Large intestine (tissue), 3 donors: ENCODE measurements around the gene PDP2. TPM values are rescaled to one million over a fixed set of nuclear protein-coding genes. Genes with fewer than 3 reads are reported as not detected.
A peak's percentile ranks its signal among the peaks of the same experiment; 100 is the strongest.
"Not testable (repeated sequence)": the region's sequence is repeated elsewhere in the genome, so short reads cannot be mapped to it uniquely, and the experiment has no call there.

Experiments
- DNase-seq, 2 donors: peaks; one replicate each; pipeline versions ENCODE4 v3.0.0 to v3.0.0-alpha.2; 2013
- H3K27ac ChIP-seq: one replicate; pipeline ENCODE4 v1.5.1; 2013; ENCODE audit warnings: low read length
- H3K27me3 ChIP-seq: 2 replicates; pipeline ENCODE4 v1.6.1; 2013; ENCODE audit warnings: low read length; ENCODE audit not compliant: control insufficient read depth, insufficient read depth
- H3K36me3 ChIP-seq: 2 replicates; pipeline ENCODE4 v1.6.1; 2013; ENCODE audit warnings: low read length; ENCODE audit not compliant: control insufficient read depth, insufficient read depth
- H3K4me1 ChIP-seq: one replicate; pipeline ENCODE4 v1.6.1; 2013; ENCODE audit warnings: low read length; ENCODE audit not compliant: control insufficient read depth, insufficient read depth
- H3K4me3 ChIP-seq: one replicate; pipeline ENCODE4 v1.5.1; 2013; ENCODE audit warnings: low read length
- H3K9me3 ChIP-seq: one replicate; pipeline ENCODE4 v1.6.1; 2013; ENCODE audit warnings: mild to moderate bottlenecking, low read depth, low read length, moderate library complexity; ENCODE audit not compliant: control insufficient read depth
- WGBS: methylation state at CpG from one replicate; pipeline ENCODE4 v1.1.5; 2013; ENCODE audit warnings: low lambda C conversion rate; ENCODE audit not compliant: insufficient coverage; 5-methylcytosine and 5-hydroxymethylcytosine counted together
- polyA plus RNA-seq: library from polyadenylated mRNA; unstranded; fragments of 120-200 nt; gene quantifications from one replicate; pipeline ENCODE4 v1.2.1, GENCODE V29; 2013

The PDP2 gene
- polyA plus RNA-seq, 1 donor: 9.6 TPM

DNA sequence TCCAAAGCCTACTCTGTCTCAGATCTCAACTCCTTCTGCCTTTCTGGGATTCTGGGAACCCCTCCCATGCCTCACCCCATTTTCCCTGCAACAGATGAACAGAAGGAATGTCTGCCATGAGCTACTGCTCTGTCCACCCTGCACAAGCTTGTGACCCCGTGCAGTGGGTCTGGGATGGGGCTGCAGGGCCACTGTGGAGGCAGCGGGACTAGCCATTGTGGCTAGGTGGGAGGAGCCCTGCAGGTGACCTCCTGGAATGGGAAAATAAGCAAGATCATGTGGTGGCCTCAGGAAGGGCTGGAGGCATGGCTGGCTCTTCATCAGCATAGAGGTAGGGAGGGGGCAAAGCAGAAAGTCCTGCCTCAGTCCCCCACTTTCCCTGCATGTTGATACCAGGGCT, 13.7 kb downstream of the PDP2 start:
- H3K36me3 ChIP-seq: no peaks in the 10 kb centered on the region
- no peaks in the 10 kb centered on the region for H3K9me3 ChIP-seq
- no peak overlapping the region for H3K4me3 ChIP-seq
- no peaks in the 10 kb centered on the region for H3K27me3 ChIP-seq
- DNase-seq: no peak
- peaks cover 22% of the 10 kb centered on the region for H3K4me1 ChIP-seq
- no peak overlapping the region for H3K27ac ChIP-seq
- no CpG with 5 or more reads among the region's 2 CpGs for WGBS

DNA sequence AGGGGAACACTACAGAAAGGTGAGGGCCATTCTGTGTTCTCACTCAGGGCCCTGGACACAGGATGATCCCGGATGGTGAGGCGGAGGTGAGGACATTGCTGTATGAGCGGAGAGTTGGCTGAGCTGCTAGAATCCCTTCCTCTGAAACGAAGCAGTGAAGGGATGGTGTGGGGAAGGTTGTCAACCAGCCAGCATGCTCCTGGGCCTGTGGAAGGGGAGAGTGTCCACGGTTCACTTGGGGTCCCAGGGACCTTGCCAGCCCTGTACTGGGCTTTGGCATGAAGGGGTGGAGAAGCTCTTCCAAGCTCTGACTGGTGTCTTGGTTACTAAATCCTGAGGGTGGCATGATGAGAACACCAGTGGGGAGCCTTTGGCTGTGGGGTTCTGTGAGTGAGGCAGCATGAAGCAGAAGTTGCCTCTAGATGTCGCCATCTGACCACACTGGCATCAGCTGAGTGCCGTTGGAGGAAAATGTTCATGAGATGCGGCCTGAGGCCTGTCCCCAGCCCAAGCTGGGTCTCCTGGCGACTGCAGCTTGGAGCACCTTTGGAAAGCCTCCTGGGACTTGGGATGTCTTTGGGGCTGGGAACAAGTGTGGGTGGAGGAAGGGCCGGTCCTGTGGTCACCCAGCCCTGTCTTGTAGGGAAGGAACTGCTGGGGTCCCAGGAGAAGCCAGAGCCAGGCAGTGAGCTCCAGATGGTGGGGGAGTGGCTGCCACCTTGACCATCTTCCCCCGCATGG, 14.8 kb downstream of the PDP2 start:
- Histone ChIP-seq H3K27me3 (no peaks in the 10 kb centered on the region), H3K27ac (no peak overlapping the region), H3K4me1 (peaks cover 33% of the 10 kb centered on the region), H3K36me3 (no peaks in the 10 kb centered on the region), H3K9me3 (no peaks in the 10 kb centered on the region), H3K4me3 (no peak overlapping the region)
- no CpG with 5 or more reads among the region's 11 CpGs for WGBS
- DNase-seq: peak; percentile 73 to 75

DNA sequence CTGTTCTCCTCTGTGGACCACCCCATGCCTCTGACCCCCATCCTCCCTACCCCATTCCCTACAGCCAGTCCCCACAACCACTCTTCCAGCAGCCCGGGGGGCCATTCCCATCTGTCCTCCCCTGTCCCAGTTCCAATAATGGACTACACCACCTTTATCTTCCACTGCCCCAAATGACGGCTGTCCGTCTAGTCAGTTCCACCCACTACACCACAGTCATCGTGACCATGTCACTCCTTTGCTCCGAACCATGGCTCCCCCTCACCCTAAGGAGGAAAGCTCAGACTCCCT, 15.3 kb downstream of the PDP2 start:
- Histone ChIP-seq H3K9me3 (no peaks in the 10 kb centered on the region), H3K36me3 (no peaks in the 10 kb centered on the region), H3K27me3 (no peaks in the 10 kb centered on the region), H3K27ac (peak overlapping the region; percentile 7), H3K4me1 (peaks cover 38% of the 10 kb centered on the region), H3K4me3 (no peak overlapping the region)
- no peak for DNase-seq
- no CpG with 5 or more reads among the region's 5 CpGs for WGBS

DNA sequence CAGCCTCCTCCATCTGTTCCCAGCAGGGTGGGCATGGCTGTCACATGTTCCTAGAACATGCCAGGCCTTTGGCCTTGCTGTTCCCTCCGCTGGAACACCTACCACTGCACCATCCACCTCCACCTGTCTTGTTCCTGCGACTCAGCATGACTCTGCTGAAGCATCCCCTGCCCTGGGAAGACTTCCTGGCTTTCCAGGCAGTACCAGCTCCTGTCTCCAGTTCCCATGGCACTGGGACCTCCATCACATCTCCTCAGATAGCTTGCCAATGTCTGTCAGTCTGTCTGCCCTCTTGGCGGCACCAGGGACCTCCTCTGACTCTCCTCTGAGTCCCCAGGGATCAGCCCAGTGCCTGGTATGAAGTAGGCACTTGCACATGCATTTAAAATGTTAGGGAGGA, 15.7 kb downstream of the PDP2 start:
- Histone ChIP-seq H3K4me1 (peaks cover 41% of the 10 kb centered on the region), H3K4me3 (no peak overlapping the region), H3K27me3 (no peaks in the 10 kb centered on the region), H3K9me3 (no peaks in the 10 kb centered on the region), H3K36me3 (no peaks in the 10 kb centered on the region), H3K27ac (peak overlapping the region; percentile 7)
- no CpG with 5 or more reads among the region's 3 CpGs for WGBS
- DNase-seq: no peak

DNA sequence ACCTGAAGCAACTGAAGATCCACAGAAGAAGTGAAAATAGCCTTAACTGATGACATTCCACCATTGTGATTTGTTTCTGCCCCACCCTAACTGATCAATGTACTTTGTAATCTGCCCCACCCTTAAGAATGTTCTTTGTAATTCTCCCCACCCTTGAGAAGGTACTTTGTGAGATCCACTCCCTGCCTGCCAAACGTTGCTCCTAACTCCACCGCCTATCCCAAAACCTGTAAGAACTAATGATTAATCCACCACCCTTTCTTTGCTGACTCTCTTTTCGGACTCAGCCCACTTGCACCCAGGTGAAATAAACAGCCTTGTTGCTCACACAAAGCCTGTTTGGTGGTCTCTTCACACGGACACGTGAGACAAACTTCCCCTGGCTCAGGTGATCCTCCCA, 16.4 kb downstream of the PDP2 start:
- H3K27me3 ChIP-seq, H3K4me3 ChIP-seq, H3K9me3 ChIP-seq, H3K36me3 ChIP-seq: not testable (repeated sequence)
- DNase-seq: peak in 1 of 2 donors; percentile 53
- Histone ChIP-seq H3K27ac (peak overlapping the region; percentile 52), H3K4me1 (peaks cover 48% of the 10 kb centered on the region)
- no CpG with 5 or more reads among the region's 5 CpGs for WGBS

DNA sequence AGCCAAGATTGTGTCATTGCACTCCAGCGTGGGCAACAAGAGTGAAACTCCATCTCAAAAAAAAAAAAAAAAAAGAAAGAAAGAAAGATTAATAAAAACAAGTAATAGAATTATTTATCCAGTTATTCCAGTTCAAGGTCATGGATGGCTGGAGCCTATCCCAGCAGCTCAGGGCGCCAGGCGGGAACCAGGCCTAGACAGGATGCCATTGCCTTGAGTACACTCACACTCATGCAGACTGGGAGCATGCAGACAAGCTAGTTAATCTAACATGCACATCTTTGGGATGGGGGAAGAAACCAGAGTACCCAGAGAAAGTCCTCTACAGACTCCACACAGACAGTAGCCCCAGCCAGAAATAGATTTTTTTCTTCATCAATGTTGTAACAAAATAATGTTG, 17.9 kb downstream of the PDP2 start:
- H3K4me3 ChIP-seq: no peak overlapping the region
- DNase-seq: no peak
- no peaks in the 10 kb centered on the region for H3K9me3 ChIP-seq
- H3K27me3 ChIP-seq: no peaks in the 10 kb centered on the region
- H3K36me3 ChIP-seq: no peaks in the 10 kb centered on the region
- H3K4me1 ChIP-seq: peaks cover 49% of the 10 kb centered on the region
- no peak overlapping the region for H3K27ac ChIP-seq
- WGBS: 90% methylated on average over 2 of the region's 3 CpGs

DNA sequence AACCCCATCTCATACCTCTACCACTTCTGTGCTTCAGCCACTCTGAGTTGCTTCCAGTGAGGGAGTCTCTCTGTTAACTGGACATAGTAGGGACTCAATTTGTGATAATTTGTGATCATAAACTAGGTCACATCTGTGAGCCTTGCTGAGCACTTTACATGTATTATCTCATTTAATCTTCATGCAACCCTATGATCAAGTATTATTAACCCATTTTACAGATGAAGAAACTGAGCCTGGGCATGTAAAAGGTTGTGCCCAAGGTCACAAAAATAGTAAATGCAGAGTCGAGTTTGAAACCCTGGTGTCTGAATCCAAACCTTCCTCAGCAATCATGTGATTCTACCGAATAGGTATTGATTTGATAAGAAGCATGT, 18.6 kb downstream of the PDP2 start:
- peak overlapping the region; percentile 75 for H3K27ac ChIP-seq
- H3K36me3 ChIP-seq: no peaks in the 10 kb centered on the region
- no CpG with 5 or more reads among the region's 2 CpGs for WGBS
- H3K4me1 ChIP-seq: peaks cover 56% of the 10 kb centered on the region
- no peaks in the 10 kb centered on the region for H3K9me3 ChIP-seq
- no peak for DNase-seq
- H3K27me3 ChIP-seq: no peaks in the 10 kb centered on the region
- no peak overlapping the region for H3K4me3 ChIP-seq

DNA sequence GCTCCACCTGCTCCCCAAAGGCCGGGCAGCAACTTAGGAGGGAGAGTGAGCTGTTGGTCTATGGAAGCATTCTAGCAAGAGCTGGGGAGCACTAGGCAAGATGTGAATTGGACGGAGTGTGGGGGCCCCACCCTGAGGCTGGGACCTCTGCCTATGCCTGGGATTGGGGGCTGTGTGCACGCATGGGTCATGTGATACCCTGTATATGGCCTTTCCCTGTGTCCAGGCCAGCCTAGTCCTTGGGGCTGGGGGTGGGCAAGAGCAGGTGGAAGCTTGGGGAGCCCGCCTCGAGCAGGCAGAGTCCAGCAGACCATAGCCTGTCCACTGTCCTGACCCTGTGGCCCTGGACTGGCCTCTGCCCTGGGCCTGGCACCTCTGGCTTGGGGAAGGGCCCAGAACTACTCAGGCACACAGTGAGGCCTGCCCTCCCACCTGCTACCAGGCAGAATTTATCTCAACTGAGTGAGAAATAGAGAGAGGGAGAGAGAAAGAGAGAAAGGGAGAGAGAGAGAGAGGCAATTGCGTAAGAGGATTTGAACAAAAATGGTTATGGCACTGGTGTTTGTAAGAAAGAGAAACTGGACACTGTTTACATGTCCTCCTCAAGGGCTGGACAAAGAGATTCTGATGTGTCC, 19.1 kb downstream of the PDP2 start:
- H3K4me3 ChIP-seq: no peak overlapping the region
- no peaks in the 10 kb centered on the region for H3K27me3 ChIP-seq
- peaks cover 61% of the 10 kb centered on the region for H3K4me1 ChIP-seq
- H3K9me3 ChIP-seq: no peaks in the 10 kb centered on the region
- peak in 1 of 2 donors; percentile 46 for DNase-seq
- no CpG with 5 or more reads among the region's 6 CpGs for WGBS
- peak overlapping the region; percentile 75 for H3K27ac ChIP-seq
- no peaks in the 10 kb centered on the region for H3K36me3 ChIP-seq

DNA sequence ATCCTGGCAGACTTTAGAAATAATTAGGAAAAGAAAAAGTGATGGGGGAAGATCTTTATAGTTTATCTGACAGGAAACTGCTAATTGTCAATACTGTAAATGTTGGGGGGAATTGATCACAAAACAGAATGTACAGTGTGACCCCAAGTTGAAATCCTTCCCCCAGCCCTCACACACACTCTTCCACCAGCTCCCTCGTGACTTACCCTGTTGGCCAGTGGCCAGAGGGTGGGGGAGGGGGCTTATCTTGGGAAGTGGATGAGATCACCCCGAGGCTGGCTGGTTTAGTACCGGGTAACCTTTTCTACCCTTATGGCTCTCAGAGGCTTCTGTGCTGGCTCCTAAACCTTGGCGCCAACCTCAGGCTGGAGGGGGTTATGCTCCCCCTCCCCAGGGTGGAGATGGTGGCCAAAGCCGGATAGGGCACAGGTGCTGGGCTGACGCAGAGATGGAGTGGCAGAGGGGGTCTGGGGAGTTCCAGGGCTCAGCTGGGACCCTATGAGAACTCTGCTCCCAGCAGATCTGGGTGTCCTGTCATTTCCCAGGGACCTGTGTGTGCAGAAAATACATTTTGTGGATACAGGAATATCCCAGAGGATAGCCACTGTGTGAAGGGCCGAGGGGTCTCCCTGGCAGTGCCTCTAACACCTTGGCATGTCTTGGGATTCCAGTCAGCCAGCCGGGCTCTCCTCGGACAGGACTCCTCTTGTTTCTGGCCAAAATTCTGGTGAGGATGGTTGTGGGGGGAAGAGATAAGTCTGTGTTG, 19.8 kb downstream of the PDP2 start:
- no peaks in the 10 kb centered on the region for H3K36me3 ChIP-seq
- WGBS: no CpG with 5 or more reads among the region's 9 CpGs
- peak; percentile 92 to 95 for DNase-seq
- peak overlapping the region; percentile 75 for H3K27ac ChIP-seq
- no peak overlapping the region for H3K4me3 ChIP-seq
- peaks cover 68% of the 10 kb centered on the region for H3K4me1 ChIP-seq
- no peaks in the 10 kb centered on the region for H3K27me3 ChIP-seq
- no peaks in the 10 kb centered on the region for H3K9me3 ChIP-seq

DNA sequence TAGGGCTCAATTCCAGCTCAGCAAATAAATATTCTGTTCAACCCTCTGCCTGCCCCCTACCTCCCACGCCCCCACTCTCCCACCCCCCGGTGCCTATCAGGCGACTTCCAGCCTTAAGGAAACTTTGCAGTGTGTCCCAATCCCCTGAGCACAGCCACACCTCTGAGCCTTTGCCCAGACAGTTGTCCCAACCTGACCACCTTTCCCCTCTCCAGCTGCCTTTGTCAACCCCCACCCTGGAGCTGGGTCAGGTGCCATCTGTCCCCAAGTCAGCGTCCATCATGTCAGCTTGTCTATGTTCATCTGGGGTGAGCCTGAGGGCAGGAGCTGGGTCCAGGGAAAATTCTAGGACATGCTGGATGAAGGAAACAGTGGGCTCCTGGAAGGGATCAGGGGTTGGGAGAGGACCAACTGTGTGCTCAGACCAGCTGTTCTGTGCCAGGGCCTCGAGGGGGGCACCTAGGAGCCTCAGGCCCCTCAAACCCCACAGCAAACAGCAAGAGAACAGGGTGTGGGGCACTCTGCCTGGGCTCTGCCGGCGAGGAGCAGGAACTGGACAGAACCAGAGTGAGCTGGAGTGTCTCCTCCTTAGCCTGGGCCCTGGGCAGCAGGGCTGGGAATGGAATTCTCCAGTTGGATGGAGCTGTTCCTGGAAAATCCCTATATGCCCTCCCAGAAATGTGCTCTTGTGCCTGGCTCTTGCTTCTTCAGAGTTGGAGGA, 20.6 kb downstream of the PDP2 start:
- DNase-seq: peak; percentile 73 to 85
- Histone ChIP-seq H3K9me3 (no peaks in the 10 kb centered on the region), H3K27ac (peak overlapping the region; percentile 75), H3K27me3 (no peaks in the 10 kb centered on the region), H3K36me3 (no peaks in the 10 kb centered on the region), H3K4me3 (no peak overlapping the region), H3K4me1 (peaks cover 69% of the 10 kb centered on the region)
- WGBS: no CpG with 5 or more reads among the region's 7 CpGs
